Rectal smooth muscle tissue (tissue), 1 donor: Measurements from ENCODE around the gene PCSK4.

Experiments
- H3K27ac ChIP-seq: one replicate; pipeline ENCODE4 v1.7.0; 2013; ENCODE audit warnings: low read depth, low read length, inconsistent platforms
- H3K27me3 ChIP-seq: one replicate; pipeline ENCODE4 v1.7.0; 2013; ENCODE audit warnings: low read length; ENCODE audit not compliant: control insufficient read depth, insufficient read depth
- H3K36me3 ChIP-seq: one replicate; pipeline ENCODE4 v1.7.0; 2013; ENCODE audit warnings: low read length; ENCODE audit not compliant: control insufficient read depth, insufficient read depth
- H3K4me1 ChIP-seq: one replicate; pipeline ENCODE4 v1.7.0; 2013; ENCODE audit warnings: low read length; ENCODE audit not compliant: control insufficient read depth, insufficient read depth
- H3K4me3 ChIP-seq: one replicate; pipeline ENCODE4 v1.7.0; 2013; ENCODE audit warnings: low read length
- H3K9ac ChIP-seq: one replicate; pipeline ENCODE4 v1.7.0; 2013; ENCODE audit warnings: low read length

The PCSK4 gene

GRCh38 chr19:1455336-1456120, 34.6 kb downstream of the PCSK4 start:
- Histone ChIP-seq H3K4me1 (no peaks in the 10 kb centered on the region), H3K4me3 (no peak overlapping the region), H3K27ac (no peak overlapping the region), H3K36me3 (no peaks in the 10 kb centered on the region), H3K27me3 (peaks cover 51% of the 10 kb centered on the region), H3K9ac (no peak overlapping the region)

DNA sequence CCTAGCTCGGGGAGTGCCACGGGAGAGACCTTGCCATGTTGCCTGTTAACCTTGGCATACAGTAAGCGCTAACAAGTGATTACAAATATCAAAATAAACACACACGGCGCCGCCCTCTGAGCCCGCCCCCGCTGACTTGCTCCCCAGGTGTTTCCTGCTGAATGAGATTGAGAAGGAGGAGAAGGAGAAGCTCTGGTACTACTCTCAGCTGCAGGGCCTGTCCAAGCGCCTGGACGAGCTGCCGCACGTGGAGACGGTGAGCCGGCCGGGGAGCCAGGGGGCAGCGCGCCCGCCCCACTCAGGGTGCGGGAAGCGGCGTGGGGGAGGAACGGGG, 35.2 kb downstream of the PCSK4 start:
- peaks cover 57% of the 10 kb centered on the region for H3K27me3 ChIP-seq
- no peak overlapping the region for H3K27ac ChIP-seq
- H3K4me3 ChIP-seq: no peak overlapping the region
- H3K36me3 ChIP-seq: no peaks in the 10 kb centered on the region
- no peak overlapping the region for H3K9ac ChIP-seq
- H3K4me1 ChIP-seq: no peaks in the 10 kb centered on the region

DNA sequence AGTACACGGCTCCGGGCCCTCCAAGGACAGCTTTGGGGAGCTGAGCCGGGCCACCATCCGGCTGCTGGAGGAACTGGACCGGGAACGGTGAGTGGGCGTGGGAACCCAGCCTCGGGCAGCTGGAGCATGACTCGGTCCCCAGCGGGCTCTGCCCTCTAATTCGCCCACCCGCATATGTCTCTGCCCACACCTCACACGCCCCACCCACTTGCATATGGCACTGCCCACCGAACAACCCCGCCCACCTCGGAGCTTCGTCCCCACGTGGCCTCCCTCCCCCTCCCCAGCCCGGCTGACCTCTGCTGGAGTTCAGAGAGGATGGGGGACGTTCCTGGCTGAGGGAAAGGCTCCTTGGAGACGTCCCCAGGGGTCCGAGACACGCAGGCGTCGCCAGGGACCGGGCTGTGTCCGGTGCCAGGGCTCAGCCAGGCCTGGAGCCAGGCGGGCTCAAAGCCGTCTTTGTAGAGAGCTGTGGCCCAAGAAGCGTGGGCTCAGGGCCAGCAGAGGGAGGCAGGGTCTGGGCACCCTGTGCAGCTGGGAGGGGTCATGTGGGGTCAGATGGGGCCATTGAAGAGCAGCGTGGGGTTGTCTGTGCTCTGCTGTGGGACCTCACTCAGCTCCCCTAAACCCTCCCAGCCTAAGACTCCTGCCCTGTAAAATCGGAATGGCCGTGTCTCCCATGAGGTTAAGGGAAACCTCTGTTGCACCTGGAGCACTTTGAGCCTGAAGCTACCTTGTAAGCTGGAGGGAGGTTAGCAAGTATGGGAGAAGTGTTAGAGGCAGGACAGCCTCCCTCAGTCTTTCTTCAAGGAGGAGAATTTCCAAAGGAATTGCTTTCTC, 36.4 kb downstream of the PCSK4 start:
- H3K9ac ChIP-seq: no peak overlapping the region
- no peak overlapping the region for H3K4me3 ChIP-seq
- H3K27me3 ChIP-seq: peaks cover 69% of the 10 kb centered on the region
- no peaks in the 10 kb centered on the region for H3K4me1 ChIP-seq
- H3K36me3 ChIP-seq: no peaks in the 10 kb centered on the region
- H3K27ac ChIP-seq: no peak overlapping the region

DNA sequence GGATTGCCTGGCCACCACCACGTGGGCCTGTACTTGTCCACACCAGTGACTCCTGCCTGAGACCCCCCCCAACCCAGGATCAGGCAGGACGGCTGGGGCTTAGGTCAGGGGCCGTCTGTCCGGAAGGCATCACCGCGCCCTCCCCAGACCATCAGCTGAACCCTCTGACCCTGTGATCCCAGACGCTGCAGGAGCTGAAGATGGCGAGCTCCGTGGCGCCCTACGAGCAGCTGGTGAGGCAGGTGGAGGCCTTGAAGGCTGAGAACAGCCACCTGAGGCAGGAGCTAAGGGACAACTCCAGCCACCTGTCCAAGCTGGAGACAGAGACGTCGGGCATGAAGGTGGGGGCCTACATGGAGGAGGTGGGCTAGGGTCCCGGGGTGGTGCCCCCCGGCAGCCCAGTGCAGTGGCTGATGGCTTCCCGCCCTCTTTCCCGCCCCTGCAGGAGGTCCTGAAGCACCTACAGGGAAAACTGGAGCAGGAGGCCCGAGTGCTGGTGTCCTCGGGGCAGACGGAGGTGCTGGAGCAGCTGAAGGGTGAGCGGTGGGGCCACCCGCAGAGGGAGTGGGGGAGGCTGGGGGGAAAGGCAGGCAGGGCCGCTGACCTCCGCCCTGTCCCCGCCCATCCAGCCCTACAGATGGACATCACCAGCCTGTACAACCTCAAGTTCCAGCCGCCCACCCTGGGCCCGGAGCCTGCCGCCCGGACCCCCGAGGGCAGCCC, 37.2 kb downstream of the PCSK4 start:
- no peak overlapping the region for H3K9ac ChIP-seq
- no peak overlapping the region for H3K4me3 ChIP-seq
- no peaks in the 10 kb centered on the region for H3K4me1 ChIP-seq
- no peaks in the 10 kb centered on the region for H3K36me3 ChIP-seq
- peaks cover 70% of the 10 kb centered on the region for H3K27me3 ChIP-seq
- H3K27ac ChIP-seq: no peak overlapping the region

DNA sequence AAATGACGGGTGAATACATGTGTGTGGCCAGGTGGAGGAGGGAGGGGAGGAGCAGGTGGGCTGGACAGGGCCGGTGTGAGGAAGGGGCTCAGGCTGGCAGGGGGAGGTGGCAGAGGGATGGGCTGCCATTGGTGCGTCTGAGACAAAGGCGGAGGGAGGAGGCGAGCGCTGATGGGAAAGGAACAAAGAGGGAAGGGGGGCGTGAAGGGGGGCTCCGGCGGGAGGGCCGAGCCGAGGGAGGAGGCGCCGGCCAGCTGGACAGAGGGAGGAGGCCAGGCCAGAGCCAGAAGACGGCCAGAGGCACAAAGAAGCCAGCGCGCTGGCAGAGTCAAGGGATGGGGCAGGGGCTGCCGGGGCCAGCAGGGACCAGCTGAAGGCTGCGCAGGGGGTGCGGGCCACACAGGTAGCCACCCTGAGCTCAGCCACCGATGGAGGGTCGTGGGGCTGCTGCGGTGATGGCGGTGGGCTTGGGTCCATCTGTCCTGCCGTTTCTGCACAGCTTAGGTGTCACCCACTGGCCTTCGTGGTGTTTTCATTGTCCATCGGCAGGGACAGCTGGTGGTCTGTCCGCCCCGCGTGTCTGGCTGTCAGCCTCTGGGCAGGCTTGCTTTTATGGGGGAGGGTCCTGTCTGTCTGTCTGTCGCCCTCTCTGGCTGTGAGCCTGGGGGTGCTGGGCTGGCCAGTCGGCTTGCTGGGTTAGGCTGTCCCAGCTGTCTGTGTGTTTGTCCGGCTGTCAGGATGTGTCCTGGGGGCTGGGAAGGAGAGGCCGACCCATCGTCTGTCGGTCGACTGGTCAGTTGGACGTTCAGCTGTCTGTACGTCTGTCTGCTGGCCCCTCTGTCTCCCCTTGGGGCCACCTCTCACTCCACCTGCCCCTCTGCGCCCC, 38.0 kb downstream of the PCSK4 start:
- Histone ChIP-seq H3K4me1 (no peaks in the 10 kb centered on the region), H3K36me3 (no peaks in the 10 kb centered on the region), H3K9ac (no peak overlapping the region), H3K27ac (no peak overlapping the region), H3K27me3 (peaks cover 73% of the 10 kb centered on the region), H3K4me3 (no peak overlapping the region)

- Histone ChIP-seq H3K9ac (no peak overlapping the region), H3K27ac (no peak overlapping the region)
Measured at GRCh38 chr19:1450735-1451731, 39.1 kb downstream of the PCSK4 start.

GRCh38 chr19:1449467-1450442, 40.4 kb downstream of the PCSK4 start, which contains the start of gene APC2:
APC2 (plus strand) TSS chr19:1450121; CDS start chr19:1453002, 2,881 bp downstream.
- Histone ChIP-seq H3K4me1 (peaks cover 3% of the 10 kb centered on the region), H3K9ac (no peak within 1 kb of the TSS), H3K36me3 (no peaks in the 10 kb centered on the region), H3K4me3 (no peak within 1 kb of the TSS), H3K27me3 (peaks cover 61% of the 10 kb centered on the region), H3K27ac (no peak within 1 kb of the TSS)

More at GRCh38 chr19:1450735-1451731, 39.1 kb downstream of the PCSK4 start:
- Histone ChIP-seq H3K36me3 (no peaks in the 10 kb centered on the region), H3K4me1 (no peaks in the 10 kb centered on the region), H3K27me3 (peaks cover 68% of the 10 kb centered on the region), H3K4me3 (no peak overlapping the region)

DNA sequence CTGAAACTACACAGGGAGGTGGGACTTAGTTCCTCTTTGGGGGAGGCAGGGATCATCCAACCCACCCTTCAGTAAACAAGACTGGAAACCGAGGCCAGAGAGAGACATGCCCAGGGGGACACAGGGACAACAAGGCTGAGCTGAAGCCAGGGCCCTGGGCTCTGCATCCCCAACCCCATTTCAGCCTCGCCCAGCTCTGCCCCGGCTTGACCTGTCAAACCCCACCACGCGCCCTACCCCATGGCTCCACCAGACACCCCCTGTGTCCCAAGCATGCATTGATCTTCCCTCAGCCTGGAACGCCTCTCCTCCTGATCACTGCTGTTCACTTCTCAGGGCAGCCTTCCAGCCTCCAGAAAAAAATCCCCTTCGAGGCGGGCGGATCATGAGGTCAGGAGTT, 42.2 kb downstream of the PCSK4 start:
- Histone ChIP-seq H3K4me3 (no peak overlapping the region), H3K4me1 (peaks cover 3% of the 10 kb centered on the region), H3K27me3 (peaks cover 49% of the 10 kb centered on the region), H3K36me3 (no peaks in the 10 kb centered on the region), H3K9ac (no peak overlapping the region), H3K27ac (no peak overlapping the region)

DNA sequence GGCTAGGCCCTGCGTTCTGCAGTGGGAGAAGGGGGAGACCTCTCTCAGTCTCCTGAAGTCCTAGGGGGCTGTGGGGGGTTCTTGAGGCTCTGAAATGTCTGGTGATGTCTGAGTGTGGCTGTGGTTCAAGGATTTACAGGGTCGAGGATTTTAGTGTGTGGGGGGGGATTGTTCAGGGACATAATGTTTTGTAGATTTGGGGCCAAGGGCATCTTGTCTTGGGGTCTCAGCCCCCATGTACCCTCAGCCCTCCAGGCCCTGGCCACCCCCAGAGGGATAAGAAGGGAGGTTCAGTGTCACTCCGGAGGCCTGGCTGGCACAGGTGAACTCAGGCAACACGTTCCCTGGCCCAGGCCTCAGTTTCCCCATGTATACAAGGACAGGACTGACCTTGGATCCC, 42.6 kb downstream of the PCSK4 start:
- Histone ChIP-seq H3K4me1 (peaks cover 3% of the 10 kb centered on the region), H3K27me3 (peaks cover 45% of the 10 kb centered on the region), H3K4me3 (no peak overlapping the region), H3K9ac (no peak overlapping the region), H3K27ac (no peak overlapping the region), H3K36me3 (peaks cover 2% of the 10 kb centered on the region)

GRCh38 chr19:1446713-1447481, 43.3 kb downstream of the PCSK4 start:
- H3K4me3 ChIP-seq: peak overlapping the region; percentile 21
- no peak overlapping the region for H3K9ac ChIP-seq
- peaks cover 40% of the 10 kb centered on the region for H3K27me3 ChIP-seq
- peaks cover 2% of the 10 kb centered on the region for H3K36me3 ChIP-seq
- peaks cover 3% of the 10 kb centered on the region for H3K4me1 ChIP-seq
- H3K27ac ChIP-seq: no peak overlapping the region
